Hematopoietic multipotent progenitor cell treated with erythropoietin and hydrocortisone succinate and interleukin-3 and kit ligand, for 8 days (in vitro differentiated cells): ENCODE results near the gene MAGI3.
"Not testable (repeated sequence)": the region's sequence is repeated elsewhere in the genome, so short reads cannot be mapped to it uniquely, and the experiment has no call there.

Source experiments
- DNase-seq: peaks from one replicate; pipeline ENCODE4 v3.0.0-alpha.2; 2015

Gene MAGI3

GRCh38 chr1:113714606-113715269, 324.4 kb downstream of the MAGI3 start:
- peak; percentile 32 for DNase-seq

GRCh38 chr1:113717506-113717905, 327.2 kb downstream of the MAGI3 start:
- not testable (repeated sequence) for DNase-seq

- not testable (repeated sequence) for DNase-seq
Measured at GRCh38 chr1:113718621-113719020, 328.3 kb downstream of the MAGI3 start.

GRCh38 chr1:113721010-113721409, 330.7 kb downstream of the MAGI3 start:
- no peak for DNase-seq

- DNase-seq, result no peak
Measured at GRCh38 chr1:113732802-113733201, 342.5 kb downstream of the MAGI3 start.

GRCh38 chr1:113734357-113735055, 344.2 kb downstream of the MAGI3 start:
- DNase-seq, result no peak
